Esophagus squamous epithelium (tissue), 5 donors: ENCODE measurements around the gene IGFBP7. TPM values are rescaled to one million over a fixed set of nuclear protein-coding genes. Genes with fewer than 3 reads are reported as not detected.

ENCODE experiments used
- DNase-seq: peaks from one replicate; lab custom pipeline; 2025; lab: John Stamatoyannopoulos, UW
- H3K27ac ChIP-seq, 4 donors: fragments of 200-600 bp; sonication (generic); one replicate each; pipeline ENCODE4 v1.5.1; 2016 to 2019; ENCODE audit warnings: mild to moderate bottlenecking in 1 of 4
- H3K27me3 ChIP-seq, 4 donors: fragments of 200-600 bp; sonication (generic); 1 replicate in 3 of 4; 2 replicates in 1 of 4; pipeline versions ENCODE4 v1.5.1 to v1.6.0; 2017 to 2021; ENCODE audit warnings: antibody characterized with exemption in 1 of 4
- H3K36me3 ChIP-seq, 3 donors: fragments of 200-600 bp; sonication (generic); one replicate each; pipeline ENCODE4 v1.5.1; 2016 to 2019
- H3K4me1 ChIP-seq, 3 donors: fragments of 200-600 bp; sonication (generic); one replicate each; pipeline ENCODE4 v1.5.1; 2017 to 2019
- H3K4me3 ChIP-seq, 4 donors: fragments of 200-600 bp; sonication (generic); 1 replicate in 3 of 4; 2 replicates in 1 of 4; pipeline ENCODE4 v1.5.1; 2016 to 2019; ENCODE audit warnings: mild to moderate bottlenecking in 2 of 4, moderate library complexity in 1 of 4
- H3K9me3 ChIP-seq, 3 donors: fragments of 200-600 bp; sonication (generic); one replicate each; pipeline ENCODE4 v1.5.1; 2016 to 2019
- POLR2A ChIP-seq, 4 donors: fragments of 450-650 bp; IDR thresholded peaks; one replicate each; pipeline ENCODE4 v1.6.1; 2017; ENCODE audit warnings: antibody characterized with exemption in 4 of 4, mild to moderate bottlenecking in 4 of 4, moderate library complexity in 3 of 4
- WGBS, 2 donors: methylation state at CpG; one replicate each; pipeline ENCODE4 v1.1.5; 2018; 5-methylcytosine and 5-hydroxymethylcytosine counted together
- intact Hi-C: fragments of 100-400 bp; cut with DNase I; formaldehyde crosslinking; loops from one replicate; pipeline ENCODE4 v1.15.0; 2022
- total RNA-seq, 4 donors: library from RNA; depleted of rRNA; stranded (reverse); fragments of >200 nt; gene quantifications; one replicate each; pipeline ENCODE4 v1.1.0, GENCODE V29; 2016
- TF ChIP-seq, protein P1 (sequence below), 6 experiments: fragments of 450-650 bp in 4 of 6; fragments of 200-600 bp in 2 of 6; sonication (generic) in 2 of 6; IDR thresholded peaks; one replicate each; pipeline ENCODE4 v1.5.1; 2016 to 2019; ENCODE audit warnings: antibody characterized with exemption in 6 of 6, mild to moderate bottlenecking in 4 of 6, moderate library complexity in 4 of 6
- donor health status: DM: yes; HTN: yes; CAD: no.

The IGFBP7 gene
- total RNA-seq, 4 donors from 2014 or later = 26.4 to 135 (median 91.3) TPM

GRCh38 chr4:57146444-57146843, 36.3 kb upstream of the IGFBP7 start:
- DNase-seq = no peak
- WGBS, 2 donors = 72 to 89% methylated on average over 4 of the region's 4 CpGs

GRCh38 chr4:57144466-57144865, 34.3 kb upstream of the IGFBP7 start:
- 96 to 97% methylated on average over 2 of the region's 2 CpGs for WGBS, 2 donors
- intact Hi-C loops = no loop called here
- TF ChIP-seq, protein P1, sequence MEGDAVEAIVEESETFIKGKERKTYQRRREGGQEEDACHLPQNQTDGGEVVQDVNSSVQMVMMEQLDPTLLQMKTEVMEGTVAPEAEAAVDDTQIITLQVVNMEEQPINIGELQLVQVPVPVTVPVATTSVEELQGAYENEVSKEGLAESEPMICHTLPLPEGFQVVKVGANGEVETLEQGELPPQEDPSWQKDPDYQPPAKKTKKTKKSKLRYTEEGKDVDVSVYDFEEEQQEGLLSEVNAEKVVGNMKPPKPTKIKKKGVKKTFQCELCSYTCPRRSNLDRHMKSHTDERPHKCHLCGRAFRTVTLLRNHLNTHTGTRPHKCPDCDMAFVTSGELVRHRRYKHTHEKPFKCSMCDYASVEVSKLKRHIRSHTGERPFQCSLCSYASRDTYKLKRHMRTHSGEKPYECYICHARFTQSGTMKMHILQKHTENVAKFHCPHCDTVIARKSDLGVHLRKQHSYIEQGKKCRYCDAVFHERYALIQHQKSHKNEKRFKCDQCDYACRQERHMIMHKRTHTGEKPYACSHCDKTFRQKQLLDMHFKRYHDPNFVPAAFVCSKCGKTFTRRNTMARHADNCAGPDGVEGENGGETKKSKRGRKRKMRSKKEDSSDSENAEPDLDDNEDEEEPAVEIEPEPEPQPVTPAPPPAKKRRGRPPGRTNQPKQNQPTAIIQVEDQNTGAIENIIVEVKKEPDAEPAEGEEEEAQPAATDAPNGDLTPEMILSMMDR (IDR thresholded peaks at IDR 0.05) = no peak
- TF ChIP-seq POLR2A (IDR thresholded peaks at IDR 0.05) = no peak
- Histone ChIP-seq H3K9me3 (no peaks in the 10 kb centered on the region), H3K27ac (no peak overlapping the region), H3K36me3 (no peaks in the 10 kb centered on the region), H3K4me3 (no peak overlapping the region), H3K27me3 (peaks cover 0 to 15% (median 0%) of the 10 kb centered on the region in 4 donors), H3K4me1 (no peaks in the 10 kb centered on the region)
- DNase-seq = no peak

More at GRCh38 chr4:57146444-57146843, 36.3 kb upstream of the IGFBP7 start:
- intact Hi-C loops = no loop called here
- no peaks in the 10 kb centered on the region for H3K9me3 ChIP-seq
- H3K4me1 ChIP-seq = peaks cover 0 to 4% (median 0%) of the 10 kb centered on the region in 3 donors
- no peaks in the 10 kb centered on the region for H3K36me3 ChIP-seq
- H3K27me3 ChIP-seq = peaks cover 0 to 20% (median 0%) of the 10 kb centered on the region in 4 donors
- H3K4me3 ChIP-seq = no peak overlapping the region
- no peak overlapping the region for H3K27ac ChIP-seq
- TF ChIP-seq POLR2A (IDR thresholded peaks at IDR 0.05) = no peak
- TF ChIP-seq, protein P1 (IDR thresholded peaks at IDR 0.05) = no peak

DNA sequence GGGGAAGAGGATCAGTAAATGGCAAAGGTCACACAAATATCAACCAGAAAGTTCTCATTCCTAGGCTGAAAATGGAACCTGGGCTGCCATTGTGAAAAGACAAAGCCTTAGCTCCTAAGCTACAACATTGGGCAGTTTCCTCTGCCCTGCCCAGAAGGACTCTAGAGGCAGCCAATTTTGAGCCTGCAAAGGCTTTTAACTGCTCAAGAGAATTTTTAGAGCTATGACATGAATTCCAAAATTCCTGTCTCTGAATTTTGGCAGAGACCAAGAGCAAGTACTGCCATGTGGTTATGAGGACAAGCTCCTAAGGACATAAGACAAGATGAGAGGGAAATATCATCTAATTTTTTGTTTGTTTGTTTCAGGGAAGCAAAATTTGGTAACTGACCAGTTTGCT, 29.6 kb upstream of the IGFBP7 start:
- no peaks in the 10 kb centered on the region for H3K4me1 ChIP-seq
- H3K4me3 ChIP-seq = no peak overlapping the region
- H3K9me3 ChIP-seq = no peaks in the 10 kb centered on the region
- intact Hi-C loops = no loop called here
- no peaks in the 10 kb centered on the region for H3K36me3 ChIP-seq
- H3K27ac ChIP-seq = no peak overlapping the region
- peaks cover 0 to 3% (median 0%) of the 10 kb centered on the region in 4 donors for H3K27me3 ChIP-seq
- DNase-seq = no peak
- TF ChIP-seq POLR2A (IDR thresholded peaks at IDR 0.05) = no peak
- TF ChIP-seq, protein P1 (IDR thresholded peaks at IDR 0.05) = no peak

DNA sequence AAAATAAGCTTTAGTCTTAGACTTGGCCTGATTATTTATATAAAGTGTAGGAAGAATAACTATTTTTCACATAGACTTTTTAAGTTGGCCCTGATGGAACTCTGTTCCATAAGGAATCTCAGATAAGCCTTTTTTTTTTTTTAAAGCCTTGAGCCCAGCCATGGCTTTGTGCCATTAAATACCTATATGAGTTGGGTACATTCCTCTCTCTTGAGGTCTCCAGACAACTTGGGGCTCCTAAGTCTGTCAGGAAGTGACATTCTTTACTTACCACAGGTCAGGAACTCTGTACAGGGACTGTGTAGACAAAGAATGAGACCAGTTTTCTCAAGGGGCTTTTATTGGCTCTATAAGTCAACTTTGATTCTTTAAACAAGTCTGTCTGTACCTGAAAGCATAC, 27.1 kb upstream of the IGFBP7 start:
- H3K4me3 ChIP-seq = no peak overlapping the region
- DNase-seq = no peak
- no peaks in the 10 kb centered on the region for H3K9me3 ChIP-seq
- no peak overlapping the region for H3K27ac ChIP-seq
- no peak for TF ChIP-seq POLR2A (IDR thresholded peaks at IDR 0.05)
- TF ChIP-seq, protein P1 (IDR thresholded peaks at IDR 0.05) = no peak
- peaks cover 0 to 3% (median 0%) of the 10 kb centered on the region in 3 donors for H3K4me1 ChIP-seq
- intact Hi-C loops = no loop called here
- H3K36me3 ChIP-seq = no peaks in the 10 kb centered on the region
- no peaks in the 10 kb centered on the region for H3K27me3 ChIP-seq

DNA sequence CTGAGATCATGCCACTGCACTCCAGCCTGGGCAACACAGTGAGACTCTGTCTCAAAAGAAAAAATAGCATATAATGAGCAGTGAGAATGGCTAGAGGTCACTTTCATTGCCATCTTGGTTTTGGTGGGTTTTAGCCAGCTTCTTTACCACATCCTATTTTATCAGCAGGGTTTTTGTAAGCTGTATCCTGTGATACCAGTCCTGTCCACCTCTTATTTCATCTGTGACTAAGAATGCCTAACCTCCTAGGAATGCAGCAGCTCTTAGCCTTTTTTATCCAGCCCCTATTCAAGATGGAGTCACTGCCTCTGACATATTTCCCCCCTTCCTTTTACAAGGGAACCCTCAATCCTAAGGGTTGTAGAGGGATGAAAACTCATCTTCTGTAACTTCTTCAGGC, 26.1 kb upstream of the IGFBP7 start:
- H3K27ac ChIP-seq = no peak overlapping the region
- no peaks in the 10 kb centered on the region for H3K36me3 ChIP-seq
- intact Hi-C loops = no loop called here
- no peaks in the 10 kb centered on the region for H3K9me3 ChIP-seq
- no peak for DNase-seq
- H3K27me3 ChIP-seq = peaks cover 0 to under 1% (median 0%) of the 10 kb centered on the region in 4 donors
- peaks cover 0 to 11% (median 0%) of the 10 kb centered on the region in 3 donors for H3K4me1 ChIP-seq
- no peak overlapping the region for H3K4me3 ChIP-seq
- no peak for TF ChIP-seq POLR2A (IDR thresholded peaks at IDR 0.05)
- TF ChIP-seq, protein P1 (IDR thresholded peaks at IDR 0.05) = no peak
